HCT116 (cell line): Measurements from ENCODE around the gene TLE3. TPM values are rescaled to one million over a fixed set of nuclear protein-coding genes. Genes with fewer than 3 reads are reported as not detected.

Experiments
- ATAC-seq: fragments of 200-7000 bp; cut with Tn5 transposase; 2 replicates; pipeline ENCODE4 v1.9.1; 2020; ENCODE audit warnings: mild to moderate bottlenecking, moderate library complexity
- BruUV-seq: library from RNA; stranded (reverse); fragments of 400-500 nt; replicated peaks from 2 replicates; lab custom pipeline; 2021; lab: Mats Ljungman, UMichigan
- CTCF ChIA-PET: fragments of 300-600 bp; sonication (Branson Sonifier 250); formaldehyde crosslinking; loops from one replicate; lab custom pipeline; 2021; ENCODE audit warnings: antibody characterized with exemption; lab: Charles Lee
- POLR2A ChIA-PET: fragments of 300-600, 350-600 bp; sonication (Branson Sonifier 250); formaldehyde crosslinking; loops from one replicate; lab custom pipeline; 2021; ENCODE audit warnings: antibody characterized with exemption; lab: Charles Lee
- RAD21 ChIA-PET, 2 experiments: fragments of 300-600 bp; sonication (Branson Sonifier 250); formaldehyde crosslinking; loops; one replicate each; lab custom pipeline; 2023; ENCODE audit warnings: low total read pairs in 2 of 2; ENCODE audit not compliant: uncharacterized antibody in 2 of 2, unreplicated experiment in 2 of 2, low non-redundant PET in 1 of 2; lab: Charles Lee
- DNase-seq: peaks from one replicate; pipeline ENCODE4 v3.0.0-alpha.2; 2010; ENCODE audit warnings: low read depth, low spot score
- H2AFZ ChIP-seq: fragments of 200-600 bp; shearing (Covaris generic), sonication (generic); 2 replicates; pipeline ENCODE4 v1.6.1; 2017; ENCODE audit warnings: low read depth, mixed run types, mixed read lengths, antibody characterized with exemption, low read length; ENCODE audit not compliant: poor library complexity, severe bottlenecking
- H3K27ac ChIP-seq: 2 replicates; pipeline ENCODE4 v1.5.1; 2012; ENCODE audit warnings: low read depth, low read length
- H3K27me3 ChIP-seq: fragments of 200-600 bp; sonication (generic); 2 replicates; pipeline ENCODE4 v1.6.1; 2016; ENCODE audit warnings: mixed run types, low read length, mixed read lengths; ENCODE audit not compliant: insufficient read depth
- H3K36me3 ChIP-seq, 2 experiments: fragments of 200-500 bp in 1 of 2; fragments of 200-600 bp in 1 of 2; sonication (Bioruptor generic) in 1 of 2; sonication (generic) in 1 of 2; 2 replicates each; pipeline versions ENCODE4 v1.5.1 to v1.6.1; 2014 to 2016; ENCODE audit warnings: low read length in 2 of 2, inconsistent platforms in 1 of 2, mixed read lengths in 1 of 2, mixed run types in 1 of 2; ENCODE audit not compliant: insufficient read depth in 2 of 2, control insufficient read depth in 1 of 2
- H3K4me1 ChIP-seq, 2 experiments: fragments of 200-600 bp in 1 of 2; sonication (generic) in 1 of 2; 2 replicates each; pipeline versions ENCODE4 v1.5.1 to v1.6.1; 2012 to 2017; ENCODE audit warnings: low read length in 2 of 2, inconsistent platforms in 1 of 2, mild to moderate bottlenecking in 1 of 2, mixed read lengths in 1 of 2, mixed run types in 1 of 2, moderate library complexity in 1 of 2; ENCODE audit not compliant: insufficient read depth in 2 of 2, control insufficient read depth in 1 of 2
- H3K4me2 ChIP-seq: fragments of 200-600 bp; sonication (generic); 2 replicates; pipeline ENCODE4 v1.6.1; 2017; ENCODE audit warnings: mixed run types, low read length, mixed read lengths
- H3K4me3 ChIP-seq, 2 experiments: fragments of 200-600 bp in 1 of 2; sonication (generic) in 1 of 2; replicated peaks in 1 of 2; 2 replicates each; pipeline ENCODE4 v1.5.1; 2011 to 2016; ENCODE audit warnings: low read length in 2 of 2, control low read depth in 1 of 2, low read depth in 1 of 2, mild to moderate bottlenecking in 1 of 2, mixed read lengths in 1 of 2, mixed run types in 1 of 2
- H3K79me2 ChIP-seq: fragments of 200-600 bp; sonication (generic); 2 replicates; pipeline ENCODE4 v1.6.1; 2017; ENCODE audit warnings: mild to moderate bottlenecking, mixed run types, low read length, moderate library complexity, mixed read lengths; ENCODE audit not compliant: insufficient read depth
- H3K9ac ChIP-seq: fragments of 200-600 bp; sonication (generic); 2 replicates; pipeline ENCODE4 v1.6.1; 2016; ENCODE audit warnings: low read length, mixed read lengths
- H3K9me2 ChIP-seq: fragments of 200-600 bp; sonication (generic), shearing (Covaris generic); 2 replicates; pipeline ENCODE4 v1.6.1; 2017; ENCODE audit warnings: mixed run types, mild to moderate bottlenecking, moderate library complexity; ENCODE audit not compliant: insufficient read depth
- H3K9me3 ChIP-seq, 2 experiments: fragments of 200-500 bp in 1 of 2; fragments of 200-600 bp in 1 of 2; sonication (Bioruptor generic) in 1 of 2; sonication (generic) in 1 of 2; 2 replicates each; pipeline ENCODE4 v1.6.1; 2014 to 2017; ENCODE audit warnings: low read length in 2 of 2, mixed read lengths in 2 of 2, inconsistent platforms in 1 of 2, low read depth in 1 of 2, mild to moderate bottlenecking in 1 of 2, mixed run types in 1 of 2, moderate library complexity in 1 of 2; ENCODE audit not compliant: control insufficient read depth in 1 of 2, insufficient read depth in 1 of 2
- H4K20me1 ChIP-seq: fragments of 200-600 bp; sonication (generic), shearing (Covaris generic); 2 replicates; pipeline ENCODE4 v1.6.1; 2017; ENCODE audit warnings: mixed run types, mild to moderate bottlenecking, moderate library complexity; ENCODE audit not compliant: insufficient read depth
- JUND ChIP-seq: IDR thresholded peaks from 2 replicates; pipeline ENCODE4 v1.6.1; 2012
- MAX ChIP-seq: IDR thresholded peaks from 2 replicates; pipeline ENCODE4 v1.6.1; 2012
- REST ChIP-seq: IDR thresholded peaks from 2 replicates; pipeline ENCODE4 v1.6.1; 2012; ENCODE audit warnings: low read depth
- SIN3A ChIP-seq: IDR thresholded peaks from 2 replicates; pipeline ENCODE4 v1.6.1; 2012; ENCODE audit warnings: low read depth
- ZFX ChIP-seq: fragments of 450-650 bp; IDR thresholded peaks from 2 replicates; pipeline ENCODE4 v1.6.1; 2017
- intact Hi-C: fragments of 100-400 bp; cut with micrococcal nuclease; formaldehyde crosslinking; loops from 2 replicates; pipeline ENCODE4 v1.10.0; 2022
- total RNA-seq: library from RNA; stranded (reverse); gene quantifications from one replicate; pipeline ENCODE4 v1.2.1, GENCODE V29; 2021; ENCODE audit not compliant: unreplicated experiment

TLE3 gene
- total RNA-seq, 1 experiment from 2014 or later = 53.9 TPM

- no peak overlapping the region for H3K4me3 ChIP-seq
Observed at GRCh38 chr15:70044168-70044567, 53.5 kb downstream of the TLE3 start.

GRCh38 chr15:70043590-70043989 is 54.1 kb downstream of the TLE3 start:
- no peak for TF ChIP-seq SIN3A
- no peak for TF ChIP-seq REST
- no peak for TF ChIP-seq ZFX
- no peak for TF ChIP-seq JUND
- Histone ChIP-seq H3K9me2 (no peaks in the 10 kb centered on the region), H3K27ac (no peak overlapping the region), H3K9me3 (no peaks in the 10 kb centered on the region), H3K4me2 (no peak overlapping the region), H3K36me3 (no peaks in the 10 kb centered on the region), H2AFZ (no peak overlapping the region), H3K79me2 (no peaks in the 10 kb centered on the region), H4K20me1 (no peaks in the 10 kb centered on the region), H3K4me1 (no peaks in the 10 kb centered on the region), H3K27me3 (peaks cover 8% of the 10 kb centered on the region; the same call in 1 of the 2 replicates), H3K4me3 (no peak overlapping the region), H3K9ac (no peak overlapping the region)
- BruUV-seq = no TSS peak
- ChIA-PET POLR2A (no interaction called here), RAD21 (no interaction called here), CTCF (no interaction called here)
- intact Hi-C loops = no loop called here
- ATAC-seq (no peak), DNase-seq (no peak)

More at GRCh38 chr15:70044168-70044567, 53.5 kb downstream of the TLE3 start:
- POLR2A ChIA-PET = no interaction called here
- no peak overlapping the region for H3K27ac ChIP-seq
- H3K9ac ChIP-seq = no peak overlapping the region
- intact Hi-C loops = no loop called here
- peaks cover 8% of the 10 kb centered on the region; the same call in 1 of the 2 replicates for H3K27me3 ChIP-seq
- no peak overlapping the region for H3K4me2 ChIP-seq
- ATAC-seq = no peak
- no peaks in the 10 kb centered on the region for H4K20me1 ChIP-seq
- RAD21 ChIA-PET = no interaction called here
- no peak overlapping the region for H2AFZ ChIP-seq
- no peaks in the 10 kb centered on the region; a peak in 1 of 4 replicates for H3K36me3 ChIP-seq
- CTCF ChIA-PET = no interaction called here
- no TSS peak for BruUV-seq
- no peaks in the 10 kb centered on the region for H3K79me2 ChIP-seq
- H3K9me2 ChIP-seq = no peaks in the 10 kb centered on the region
- H3K9me3 ChIP-seq = no peaks in the 10 kb centered on the region
- no peaks in the 10 kb centered on the region for H3K4me1 ChIP-seq
- no peak for TF ChIP-seq MAX
- TF ChIP-seq, all 23 proteins: peak for 0
- DNase-seq = no peak
